Activated CD8-positive, alpha-beta memory T cell treated with anti-CD3 and anti-CD28 coated beads for 24 hours (primary cell): ENCODE measurements around the gene ATP6V0A4.

Experiments used
- DNase-seq: peaks from one replicate; pipeline ENCODE4 v3.0.0-alpha.2; 2020

The ATP6V0A4 gene

DNA sequence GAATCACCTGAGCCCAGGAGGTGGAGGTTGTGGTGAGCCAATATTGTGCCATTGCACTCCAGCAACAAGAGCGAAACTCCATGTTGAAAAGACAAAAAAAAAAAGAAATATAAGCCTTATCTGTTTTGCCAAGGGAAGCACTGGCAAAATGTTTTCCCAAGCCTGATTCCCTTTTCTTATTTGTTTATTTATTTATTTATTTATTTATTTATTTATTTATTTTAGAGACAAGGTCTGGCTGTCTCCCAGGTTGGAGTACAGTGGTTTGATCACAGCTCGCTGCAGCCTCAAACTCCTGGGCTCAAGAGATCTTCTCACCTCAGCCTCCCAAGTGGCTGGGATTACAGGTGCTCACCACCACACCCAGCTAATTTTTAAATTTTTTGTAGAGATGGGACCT lies 141.0 kb downstream of the ATP6V0A4 start:
- DNase-seq, result no peak
